ENCODE results near the gene SHH. TPM values are rescaled to one million over a fixed set of nuclear protein-coding genes. Genes with fewer than 3 reads are reported as not detected.

Gene SHH
- total RNA-seq, 1 experiment from 2014 or later = 0.11 TPM

DNA sequence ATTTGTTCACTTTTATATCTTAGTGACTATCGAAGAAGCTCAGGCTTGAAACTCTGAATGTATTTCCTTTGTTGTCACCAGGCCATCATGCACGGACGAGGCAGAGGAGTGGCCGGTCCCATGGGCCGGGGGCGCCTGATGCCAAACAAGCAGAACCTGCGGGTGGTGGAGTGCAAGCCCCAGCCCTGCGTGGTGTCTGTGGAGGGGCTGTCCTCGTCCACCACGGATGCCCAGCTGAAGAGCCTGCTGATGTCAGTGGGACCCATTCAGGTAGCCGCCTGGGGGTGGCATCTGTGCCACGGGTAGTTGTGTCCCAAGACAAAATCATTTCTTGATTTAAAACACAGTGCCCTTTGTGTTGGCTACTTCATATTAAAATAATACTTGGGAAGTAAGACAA lies 45.9 kb downstream of the SHH start:
- CTCF ChIA-PET = interaction anchor here (0.9 kb wide), 1 partner anchor 168 kb away, joined by 3 read pairs; no protein-coding TSS in a partner anchor
- Histone ChIP-seq H3K27ac (ENCODE audit: low read length) (no peak overlapping the region), H3K9me2 (replicated peaks; ENCODE audit: low read length) (no peaks in the 10 kb centered on the region), H3K9me3 (ENCODE audit: low read length) (no peaks in the 10 kb centered on the region), H3K27me3 (ENCODE audit: low read length) (no peaks in the 10 kb centered on the region), H3K4me1 (ENCODE audit: insufficient read depth, low read length) (no peaks in the 10 kb centered on the region), H3K9ac (ENCODE audit: low read length) (no peak overlapping the region), H3K4me3 (ENCODE audit: low read length) (no peak overlapping the region), H4K20me1 (ENCODE audit: low read length) (no peaks in the 10 kb centered on the region), H3K4me2 (ENCODE audit: low read length) (no peak overlapping the region), H3K79me2 (ENCODE audit: low read length) (peaks cover 6% of the 10 kb centered on the region; the same call in 1 of the 2 replicates), H2AFZ (ENCODE audit: low read length) (no peak overlapping the region), H3F3A (ENCODE audit: low read length, unreplicated experiment) (no peaks in the 10 kb centered on the region), H3K36me3 (ENCODE audit: low read depth, low read length) (peaks cover 33% of the 10 kb centered on the region)
- BruUV-seq (replicated peaks) = no TSS peak
- POLR2A ChIA-PET (ENCODE audit: unreplicated experiment) = no interaction called here
- TF ChIP-seq, protein P1, sequence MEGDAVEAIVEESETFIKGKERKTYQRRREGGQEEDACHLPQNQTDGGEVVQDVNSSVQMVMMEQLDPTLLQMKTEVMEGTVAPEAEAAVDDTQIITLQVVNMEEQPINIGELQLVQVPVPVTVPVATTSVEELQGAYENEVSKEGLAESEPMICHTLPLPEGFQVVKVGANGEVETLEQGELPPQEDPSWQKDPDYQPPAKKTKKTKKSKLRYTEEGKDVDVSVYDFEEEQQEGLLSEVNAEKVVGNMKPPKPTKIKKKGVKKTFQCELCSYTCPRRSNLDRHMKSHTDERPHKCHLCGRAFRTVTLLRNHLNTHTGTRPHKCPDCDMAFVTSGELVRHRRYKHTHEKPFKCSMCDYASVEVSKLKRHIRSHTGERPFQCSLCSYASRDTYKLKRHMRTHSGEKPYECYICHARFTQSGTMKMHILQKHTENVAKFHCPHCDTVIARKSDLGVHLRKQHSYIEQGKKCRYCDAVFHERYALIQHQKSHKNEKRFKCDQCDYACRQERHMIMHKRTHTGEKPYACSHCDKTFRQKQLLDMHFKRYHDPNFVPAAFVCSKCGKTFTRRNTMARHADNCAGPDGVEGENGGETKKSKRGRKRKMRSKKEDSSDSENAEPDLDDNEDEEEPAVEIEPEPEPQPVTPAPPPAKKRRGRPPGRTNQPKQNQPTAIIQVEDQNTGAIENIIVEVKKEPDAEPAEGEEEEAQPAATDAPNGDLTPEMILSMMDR (conservative IDR thresholded peaks at IDR 0.05; ENCODE audit: low read depth, low read length) = no peak
- TF ChIP-seq EZH2phosphoT487 (IDR thresholded peaks at IDR 0.05; ENCODE audit: borderline replicate concordance, low read length) = no peak
- no peak for TF ChIP-seq EZH2 (IDR thresholded peaks at IDR 0.05; ENCODE audit: low read length, unreplicated experiment)
- ATAC-seq = no peak
- intact Hi-C loops (cut with micrococcal nuclease) = no loop called here
- no peak for DNase-seq

DNA sequence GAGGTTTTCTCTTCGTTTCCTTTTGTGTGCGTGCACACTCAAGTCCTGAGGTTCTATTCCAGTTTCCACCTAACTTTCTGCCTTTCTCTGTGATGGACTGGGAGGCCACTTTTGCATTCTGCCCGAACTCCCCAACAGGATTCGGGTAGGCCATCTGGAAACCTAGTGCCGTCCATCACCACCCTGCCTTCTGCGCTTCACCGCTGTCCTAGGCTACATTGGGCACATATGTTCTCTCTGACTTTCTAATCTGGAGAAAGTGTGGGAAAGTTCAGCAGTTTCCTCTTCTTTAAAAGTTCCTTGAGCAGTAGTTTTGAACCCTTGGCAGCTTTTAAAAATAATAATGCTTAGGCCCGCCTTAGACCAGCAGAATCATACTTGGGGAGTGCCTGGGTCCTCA lies 46.8 kb downstream of the SHH start:
- DNase-seq (no peak), ATAC-seq (no peak)
- Histone ChIP-seq H3K4me1 (ENCODE audit: insufficient read depth, low read length) (no peaks in the 10 kb centered on the region), H3K27me3 (ENCODE audit: low read length) (no peaks in the 10 kb centered on the region), H4K20me1 (ENCODE audit: low read length) (no peaks in the 10 kb centered on the region), H3K4me2 (ENCODE audit: low read length) (no peak overlapping the region), H3K27ac (ENCODE audit: low read length) (no peak overlapping the region), H3K9me2 (replicated peaks; ENCODE audit: low read length) (no peaks in the 10 kb centered on the region), H3K79me2 (ENCODE audit: low read length) (peaks cover 11% of the 10 kb centered on the region; the same call in 1 of the 2 replicates), H3F3A (ENCODE audit: low read length, unreplicated experiment) (no peaks in the 10 kb centered on the region), H3K9me3 (ENCODE audit: low read length) (no peaks in the 10 kb centered on the region), H3K36me3 (ENCODE audit: low read depth, low read length) (peaks cover 24% of the 10 kb centered on the region), H3K9ac (ENCODE audit: low read length) (no peak overlapping the region), H2AFZ (ENCODE audit: low read length) (no peak overlapping the region), H3K4me3 (ENCODE audit: low read length) (no peak overlapping the region)
- BruUV-seq (replicated peaks) = no TSS peak
- intact Hi-C loops (cut with micrococcal nuclease) = no loop called here
- CTCF ChIA-PET = no interaction called here
- TF ChIP-seq, protein P1 (conservative IDR thresholded peaks at IDR 0.05; ENCODE audit: low read depth, low read length) = no peak
- TF ChIP-seq EZH2 (IDR thresholded peaks at IDR 0.05; ENCODE audit: low read length, unreplicated experiment) = no peak
- TF ChIP-seq EZH2phosphoT487 (IDR thresholded peaks at IDR 0.05; ENCODE audit: borderline replicate concordance, low read length) = no peak
- POLR2A ChIA-PET (ENCODE audit: unreplicated experiment) = no interaction called here

DNA sequence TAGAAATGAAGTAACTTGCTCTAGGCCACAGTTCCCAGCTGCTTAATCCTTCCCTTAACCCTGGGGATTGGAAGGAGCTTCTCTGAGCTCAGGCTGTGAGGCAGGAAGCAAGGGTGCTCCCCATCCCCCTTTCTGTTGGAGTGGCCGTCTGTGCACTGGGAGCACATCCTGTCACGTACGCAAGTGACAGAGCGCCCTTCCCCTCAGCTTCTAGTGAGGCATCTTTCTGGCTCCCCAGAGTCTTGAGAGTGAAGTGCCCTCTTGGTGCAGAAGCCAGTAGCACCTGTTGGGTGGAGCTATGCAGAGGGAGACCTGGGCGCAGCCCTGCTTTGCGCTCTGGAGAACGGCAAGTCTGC lies 47.8 kb downstream of the SHH start:
- no peaks in the 10 kb centered on the region for H4K20me1 ChIP-seq (ENCODE audit: low read length)
- intact Hi-C loops (cut with micrococcal nuclease) = no loop called here
- CTCF ChIA-PET = no interaction called here

More for the DNA sequence above, 47.8 kb downstream of the SHH start:
- POLR2A ChIA-PET (ENCODE audit: unreplicated experiment) = no interaction called here
- DNase-seq = no peak
- H3K27me3 ChIP-seq (ENCODE audit: low read length) = no peaks in the 10 kb centered on the region
- BruUV-seq (replicated peaks) = no TSS peak
- H3K4me2 ChIP-seq (ENCODE audit: low read length) = no peak overlapping the region
- H3K9me2 ChIP-seq (replicated peaks; ENCODE audit: low read length) = no peaks in the 10 kb centered on the region
- H3K4me1 ChIP-seq (ENCODE audit: insufficient read depth, low read length) = no peaks in the 10 kb centered on the region
- H3K9me3 ChIP-seq (ENCODE audit: low read length) = no peaks in the 10 kb centered on the region
- no peak overlapping the region for H3K27ac ChIP-seq (ENCODE audit: low read length)
- peaks cover 14% of the 10 kb centered on the region for H3K36me3 ChIP-seq (ENCODE audit: low read depth, low read length)
- H3K79me2 ChIP-seq (ENCODE audit: low read length) = peaks cover 11% of the 10 kb centered on the region; the same call in 1 of the 2 replicates
- H3F3A ChIP-seq (ENCODE audit: low read length, unreplicated experiment) = no peaks in the 10 kb centered on the region
- H2AFZ ChIP-seq (ENCODE audit: low read length) = no peak overlapping the region
- H3K4me3 ChIP-seq (ENCODE audit: low read length) = no peak overlapping the region
- H3K9ac ChIP-seq (ENCODE audit: low read length) = no peak overlapping the region
- ATAC-seq = no peak
- TF ChIP-seq EZH2 (IDR thresholded peaks at IDR 0.05; ENCODE audit: low read length, unreplicated experiment) = no peak
- no peak for TF ChIP-seq EZH2phosphoT487 (IDR thresholded peaks at IDR 0.05; ENCODE audit: borderline replicate concordance, low read length)
- TF ChIP-seq, protein P1 (conservative IDR thresholded peaks at IDR 0.05; ENCODE audit: low read depth, low read length) = no peak
